DOHH2 (cell line): Measurements from ENCODE around the gene FFAR3.
"Not testable (repeated sequence)": the region's sequence is repeated elsewhere in the genome, so short reads cannot be mapped to it uniquely, and the experiment has no call there.

Experiments used
- H3F3A ChIP-seq: fragments of 200-600 bp; sonication (generic), shearing (Covaris generic); 2 replicates; pipeline ENCODE4 v1.6.0; 2016; ENCODE audit warnings: antibody characterized with exemption, mild to moderate bottlenecking; ENCODE audit not compliant: control insufficient read depth, insufficient read depth
- H3K27ac ChIP-seq: fragments of 200-600 bp; sonication (generic); 2 replicates; pipeline ENCODE4 v1.5.1; 2014; ENCODE audit warnings: low read depth, mild to moderate bottlenecking, low read length, moderate library complexity
- H3K27me3 ChIP-seq: fragments of 200-600 bp; sonication (generic); 2 replicates; pipeline ENCODE4 v1.6.1; 2014; ENCODE audit warnings: mild to moderate bottlenecking, low read length, mixed read lengths; ENCODE audit not compliant: control insufficient read depth
- H3K36me3 ChIP-seq: fragments of 200-600 bp; sonication (generic); 2 replicates; pipeline ENCODE4 v1.6.1; 2014; ENCODE audit warnings: mild to moderate bottlenecking, low read length, moderate library complexity, mixed read lengths; ENCODE audit not compliant: control insufficient read depth
- H3K4me1 ChIP-seq: fragments of 200-600 bp; sonication (generic); 2 replicates; pipeline ENCODE4 v1.6.1; 2014; ENCODE audit warnings: mild to moderate bottlenecking, low read length, mixed read lengths; ENCODE audit not compliant: control insufficient read depth
- H3K4me2 ChIP-seq: fragments of 200-600 bp; sonication (generic); 2 replicates; pipeline ENCODE4 v1.6.0; 2014; ENCODE audit warnings: mild to moderate bottlenecking, low read length, moderate library complexity
- H3K4me3 ChIP-seq: fragments of 200-600 bp; sonication (generic); 2 replicates; pipeline ENCODE4 v1.5.1; 2014; ENCODE audit warnings: mild to moderate bottlenecking, low read length, mixed read lengths
- H3K79me2 ChIP-seq: fragments of 200-600 bp; sonication (generic); 2 replicates; pipeline ENCODE4 v1.6.1; 2014; ENCODE audit warnings: mild to moderate bottlenecking, low read length, mixed read lengths; ENCODE audit not compliant: control insufficient read depth
- H3K9me2 ChIP-seq: fragments of 200-600 bp; sonication (generic); replicated peaks from 2 replicates; pipeline ENCODE4 v1.6.1; 2014; ENCODE audit warnings: mild to moderate bottlenecking, low read length, mixed read lengths; ENCODE audit not compliant: control insufficient read depth
- H3K9me3 ChIP-seq: fragments of 200-600 bp; sonication (generic); 2 replicates; pipeline ENCODE4 v1.6.1; 2014; ENCODE audit warnings: antibody characterized with exemption, low read length, mixed read lengths; ENCODE audit not compliant: control insufficient read depth, insufficient read depth
- H4K20me1 ChIP-seq: fragments of 200-600 bp; sonication (generic); 2 replicates; pipeline ENCODE4 v1.6.0; 2014; ENCODE audit warnings: low read depth, mild to moderate bottlenecking, antibody characterized with exemption, low read length, moderate library complexity; ENCODE audit not compliant: control insufficient read depth, insufficient read depth
- CTCF ChIP-seq: fragments of 200-600 bp; sonication (generic); IDR thresholded peaks from one replicate; pipeline ENCODE4 v1.5.1; 2014; ENCODE audit warnings: antibody characterized with exemption, mild to moderate bottlenecking, low read depth, low read length; ENCODE audit not compliant: poor library complexity, severe bottlenecking
- EZH2phosphoT487 ChIP-seq: fragments of 200-600 bp; sonication (generic); IDR thresholded peaks from 2 replicates; pipeline ENCODE4 v1.6.1; 2017; ENCODE audit warnings: borderline replicate concordance, mild to moderate bottlenecking, antibody characterized with exemption, low read length, moderate library complexity, mixed read lengths

Gene FFAR3

DNA sequence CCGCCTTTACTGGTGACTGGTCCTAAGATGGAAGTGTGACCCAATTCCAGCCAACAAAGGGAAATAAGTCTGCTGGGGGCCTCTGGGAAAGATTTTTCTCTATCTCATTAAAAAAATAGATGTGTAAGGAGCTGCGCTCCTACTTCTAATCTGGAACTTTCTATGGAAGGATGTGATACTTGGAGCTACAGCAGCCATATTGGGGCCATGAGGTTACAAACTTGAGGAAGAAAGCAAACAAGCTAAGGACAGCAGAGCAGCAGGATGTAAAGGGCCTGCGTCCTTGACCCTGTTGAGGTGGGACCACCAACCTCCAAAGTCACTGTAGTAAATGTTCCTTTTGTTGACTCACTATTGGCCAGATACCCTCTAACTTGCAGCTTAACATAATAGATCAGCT lies 20.1 kb downstream of the FFAR3 start:
- no peaks in the 10 kb centered on the region for H3K9me2 ChIP-seq
- H3K4me2 ChIP-seq = no peak overlapping the region

GRCh38 chr19:35379545-35379944 lies 21.3 kb downstream of the FFAR3 start:
- H3K4me2 ChIP-seq, H3K4me1 ChIP-seq, H4K20me1 ChIP-seq, H3K79me2 ChIP-seq, H3F3A ChIP-seq, H3K36me3 ChIP-seq, H3K27ac ChIP-seq, H3K9me2 ChIP-seq, H3K4me3 ChIP-seq, H3K9me3 ChIP-seq: not testable (repeated sequence)
- H3K27me3 ChIP-seq = peaks cover 23% of the 10 kb centered on the region

More for the DNA sequence above, 20.1 kb downstream of the FFAR3 start:
- Histone ChIP-seq H3K9me3 (no peaks in the 10 kb centered on the region), H3F3A (no peaks in the 10 kb centered on the region), H3K79me2 (no peaks in the 10 kb centered on the region), H3K4me1 (no peaks in the 10 kb centered on the region), H3K4me3 (no peak overlapping the region), H3K36me3 (no peaks in the 10 kb centered on the region), H3K27me3 (peaks cover 30% of the 10 kb centered on the region), H4K20me1 (no peaks in the 10 kb centered on the region), H3K27ac (no peak overlapping the region)
- TF ChIP-seq EZH2phosphoT487 (no peak), CTCF (no peak)

GRCh38 chr19:35379992-35380391 lies 21.7 kb downstream of the FFAR3 start:
- Histone ChIP-seq H3K27ac (no peak overlapping the region), H3K4me2 (no peak overlapping the region), H3K4me1 (no peaks in the 10 kb centered on the region), H3F3A (no peaks in the 10 kb centered on the region), H3K9me2 (no peaks in the 10 kb centered on the region), H3K79me2 (no peaks in the 10 kb centered on the region), H3K9me3 (peaks cover 7% of the 10 kb centered on the region; the same call in 1 of the 2 replicates), H4K20me1 (no peaks in the 10 kb centered on the region), H3K36me3 (no peaks in the 10 kb centered on the region), H3K27me3 (peaks cover 19% of the 10 kb centered on the region), H3K4me3 (no peak overlapping the region)
- TF ChIP-seq EZH2phosphoT487 (no peak), CTCF (no peak)

DNA sequence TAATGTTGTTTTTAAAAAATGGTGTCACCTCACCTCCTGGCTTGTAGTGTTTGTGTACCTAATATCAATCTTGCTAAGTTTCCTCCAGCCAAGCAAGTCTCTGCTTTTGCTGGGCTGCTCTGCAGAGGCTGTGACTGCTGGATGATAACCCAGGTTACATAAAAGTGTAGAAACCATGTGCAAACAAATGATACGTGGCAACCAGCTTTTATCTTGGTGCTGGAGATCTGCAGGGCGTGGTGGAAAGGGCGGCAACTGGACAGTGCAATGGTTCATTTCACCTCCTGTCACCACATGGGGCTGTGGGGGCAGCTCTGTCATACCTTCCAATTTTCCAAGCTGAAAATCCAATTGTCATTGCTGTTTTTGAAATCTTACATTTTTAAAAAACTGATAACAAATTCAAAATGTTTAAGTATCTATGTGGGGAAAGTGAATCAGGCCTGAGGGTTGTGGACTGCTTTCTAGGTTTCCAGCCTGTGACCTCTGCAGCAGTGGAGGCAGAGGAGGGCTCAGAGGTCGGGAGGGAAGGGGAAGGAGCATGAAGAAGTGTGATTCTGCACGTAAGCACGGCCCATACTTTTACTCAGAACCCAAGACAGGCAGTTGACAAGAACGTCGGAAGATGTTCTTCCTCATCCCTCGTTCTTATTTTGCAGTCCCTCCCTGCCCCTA lies 22.3 kb downstream of the FFAR3 start:
- Histone ChIP-seq H3K27ac (no peak overlapping the region), H3K4me3 (no peak overlapping the region), H3K9me3 (peaks cover 10% of the 10 kb centered on the region), H3K36me3 (no peaks in the 10 kb centered on the region), H3K79me2 (no peaks in the 10 kb centered on the region), H3K4me1 (no peaks in the 10 kb centered on the region), H3K9me2 (no peaks in the 10 kb centered on the region), H3K4me2 (no peak overlapping the region), H3K27me3 (peaks cover 17% of the 10 kb centered on the region; the same call in 1 of the 2 replicates), H4K20me1 (no peaks in the 10 kb centered on the region), H3F3A (no peaks in the 10 kb centered on the region)
- no peak for TF ChIP-seq CTCF
- TF ChIP-seq EZH2phosphoT487 = no peak
